PFSK-1 (cell line): ENCODE results near the gene EAF2.

ENCODE experiments used
- POLR2AphosphoS5 ChIP-seq: IDR thresholded peaks from 2 replicates; pipeline ENCODE4 v1.6.1; 2012; ENCODE audit warnings: low read depth, mild to moderate bottlenecking, control low read depth, low read length, moderate library complexity
- TAF1 ChIP-seq: IDR thresholded peaks from 2 replicates; pipeline ENCODE4 v1.6.1; 2012; ENCODE audit warnings: low read length, control low read depth, borderline replicate concordance; ENCODE audit not compliant: insufficient read depth
- TF ChIP-seq, protein P1 (sequence below), 2 experiments: IDR thresholded peaks; 2 replicates each; pipeline versions ENCODE4 v1.6.1 to v1.8.0; 2011 to 2012; ENCODE audit warnings: low read depth in 2 of 2, low read length in 2 of 2, control low read depth in 1 of 2, inconsistent platforms in 1 of 2, mild to moderate bottlenecking in 1 of 2, moderate library complexity in 1 of 2; ENCODE audit not compliant: insufficient read depth in 1 of 2

DNA sequence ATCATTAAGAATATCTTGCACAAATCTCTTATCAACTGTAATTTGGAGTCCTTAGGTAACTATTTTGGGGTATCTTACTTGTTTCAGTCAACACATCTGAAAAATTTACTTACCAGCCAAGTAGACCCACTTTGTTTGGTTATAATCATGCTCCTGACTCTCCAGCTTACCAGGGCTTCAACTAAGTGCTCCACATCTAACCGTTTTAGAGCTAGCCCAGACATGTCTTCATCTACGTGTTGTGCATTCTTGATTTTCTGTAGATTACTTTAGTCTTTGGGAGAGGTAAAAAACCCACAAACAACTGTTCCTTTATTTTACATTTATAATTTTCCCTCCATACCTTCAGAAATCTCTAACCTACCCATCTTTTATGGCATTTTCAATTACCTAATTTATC lies 17.2 kb downstream of the EAF2 start:
- TF ChIP-seq POLR2AphosphoS5, result no peak
- TF ChIP-seq, protein P1, sequence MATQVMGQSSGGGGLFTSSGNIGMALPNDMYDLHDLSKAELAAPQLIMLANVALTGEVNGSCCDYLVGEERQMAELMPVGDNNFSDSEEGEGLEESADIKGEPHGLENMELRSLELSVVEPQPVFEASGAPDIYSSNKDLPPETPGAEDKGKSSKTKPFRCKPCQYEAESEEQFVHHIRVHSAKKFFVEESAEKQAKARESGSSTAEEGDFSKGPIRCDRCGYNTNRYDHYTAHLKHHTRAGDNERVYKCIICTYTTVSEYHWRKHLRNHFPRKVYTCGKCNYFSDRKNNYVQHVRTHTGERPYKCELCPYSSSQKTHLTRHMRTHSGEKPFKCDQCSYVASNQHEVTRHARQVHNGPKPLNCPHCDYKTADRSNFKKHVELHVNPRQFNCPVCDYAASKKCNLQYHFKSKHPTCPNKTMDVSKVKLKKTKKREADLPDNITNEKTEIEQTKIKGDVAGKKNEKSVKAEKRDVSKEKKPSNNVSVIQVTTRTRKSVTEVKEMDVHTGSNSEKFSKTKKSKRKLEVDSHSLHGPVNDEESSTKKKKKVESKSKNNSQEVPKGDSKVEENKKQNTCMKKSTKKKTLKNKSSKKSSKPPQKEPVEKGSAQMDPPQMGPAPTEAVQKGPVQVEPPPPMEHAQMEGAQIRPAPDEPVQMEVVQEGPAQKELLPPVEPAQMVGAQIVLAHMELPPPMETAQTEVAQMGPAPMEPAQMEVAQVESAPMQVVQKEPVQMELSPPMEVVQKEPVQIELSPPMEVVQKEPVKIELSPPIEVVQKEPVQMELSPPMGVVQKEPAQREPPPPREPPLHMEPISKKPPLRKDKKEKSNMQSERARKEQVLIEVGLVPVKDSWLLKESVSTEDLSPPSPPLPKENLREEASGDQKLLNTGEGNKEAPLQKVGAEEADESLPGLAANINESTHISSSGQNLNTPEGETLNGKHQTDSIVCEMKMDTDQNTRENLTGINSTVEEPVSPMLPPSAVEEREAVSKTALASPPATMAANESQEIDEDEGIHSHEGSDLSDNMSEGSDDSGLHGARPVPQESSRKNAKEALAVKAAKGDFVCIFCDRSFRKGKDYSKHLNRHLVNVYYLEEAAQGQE (IDR thresholded peaks at IDR 0.05; ENCODE audit: insufficient read depth in 1 of 2, low read depth in 2 of 2, low read length in 2 of 2), result no peak
- TF ChIP-seq TAF1, result no peak
